Activated B cell treated with CpG ODN at 0.5 μM for 24 hours (primary cell): ENCODE data around the gene MYO10. TPM values are rescaled to one million over a fixed set of nuclear protein-coding genes. Genes with fewer than 3 reads are reported as not detected.
A peak's percentile ranks its signal among the peaks of the same experiment; 100 is the strongest.
"Not testable (repeated sequence)": the region's sequence is repeated elsewhere in the genome, so short reads cannot be mapped to it uniquely, and the experiment has no call there.

Experiments used
- ATAC-seq: fragments of 200-7000 bp; cut with Tn5 transposase; one replicate; pipeline ENCODE4 v1.10.0; 2021; ENCODE audit warnings: low read depth, mild to moderate bottlenecking, moderate library complexity
- CTCF ChIA-PET: fragments of 350-600 bp; sonication (Branson Sonifier 250); formaldehyde crosslinking; loops from one replicate; lab custom pipeline; 2021; ENCODE audit warnings: antibody characterized with exemption; lab: Charles Lee
- POLR2A ChIA-PET: fragments of 350-600 bp; sonication (Branson Sonifier 250); formaldehyde crosslinking; loops from one replicate; lab custom pipeline; 2021; ENCODE audit warnings: antibody characterized with exemption; lab: Charles Lee
- DNase-seq: peaks from one replicate; pipeline ENCODE4 v3.0.0; 2022
- H3K27ac Mint-ChIP-seq: one replicate; pipeline ENCODE4 v1.8.0; 2020; ENCODE audit warnings: mixed read lengths
- H3K27me3 Mint-ChIP-seq: one replicate; pipeline ENCODE4 v1.8.0; 2021; ENCODE audit warnings: mixed read lengths
- H3K36me3 Mint-ChIP-seq: one replicate; pipeline ENCODE4 v1.8.0; 2021; ENCODE audit warnings: low read depth, mixed read lengths
- H3K4me1 Mint-ChIP-seq: one replicate; pipeline ENCODE4 v1.8.0; 2021; ENCODE audit warnings: mixed read lengths
- H3K4me3 Mint-ChIP-seq: one replicate; pipeline ENCODE4 v1.8.0; 2020; ENCODE audit warnings: mild to moderate bottlenecking, mixed read lengths
- H3K9me3 Mint-ChIP-seq: one replicate; pipeline ENCODE4 v1.8.0; 2020; ENCODE audit warnings: mixed read lengths
- CTCF ChIP-seq: fragments of 200-600 bp; IDR thresholded peaks from one replicate; pipeline ENCODE4 v1.8.0; 2022; ENCODE audit warnings: antibody characterized with exemption, mild to moderate bottlenecking
- intact Hi-C: fragments of 100-400 bp; cut with micrococcal nuclease; formaldehyde crosslinking; loops from one replicate; pipeline ENCODE4 v1.15.1; 2024
- total RNA-seq: library from RNA; stranded (reverse); gene quantifications from 2 replicates; pipeline ENCODE4 v1.2.3, GENCODE V29; 2022

The MYO10 gene
- total RNA-seq: 0.05 and 0.13 TPM in 2 replicates

- no peak for TF ChIP-seq CTCF
- POLR2A ChIA-PET: interaction anchor here (0.6 kb wide), 1 partner anchor 288 kb away, joined by 4 read pairs; no protein-coding TSS in a partner anchor
- Mint-ChIP-seq H3K36me3 (no peaks in the 10 kb centered on the region), H3K4me3 (peak within 1 kb of the TSS; percentile 82), H3K4me1 (peaks cover 23% of the 10 kb centered on the region), H3K27ac (no peak within 1 kb of the TSS), H3K27me3 (peaks cover 60% of the 10 kb centered on the region), H3K9me3 (no peaks in the 10 kb centered on the region)
- ATAC-seq (peak; percentile 80), DNase-seq (peak; percentile 31)
- CTCF ChIA-PET: no interaction called here
- intact Hi-C loops: loop anchor here (5.0 to 10.0 kb wide), 2 partner anchors 198 to 276 kb away; no protein-coding TSS in a partner anchor
These were observed at the start of gene MYO10 for GRCh38 chr5:16936150-16936988. MYO10 (minus strand) TSS chr5:16936288; CDS start chr5:16935808, 480 bp downstream.

- H3K9me3 Mint-ChIP-seq, DNase-seq, intact Hi-C loops, H3K27ac Mint-ChIP-seq, H3K27me3 Mint-ChIP-seq, ATAC-seq, H3K36me3 Mint-ChIP-seq, POLR2A ChIA-PET, H3K4me1 Mint-ChIP-seq, CTCF ChIA-PET, H3K4me3 Mint-ChIP-seq: not testable (repeated sequence)
These were observed 49.2 kb upstream of the MYO10 start for GRCh38 chr5:16985304-16985703.

GRCh38 chr5:16983972-16984371 lies 47.9 kb upstream of the MYO10 start:
- POLR2A ChIA-PET: no interaction called here

GRCh38 chr5:16983022-16983639 lies 47.0 kb upstream of the MYO10 start:
- Mint-ChIP-seq H3K27me3 (no peaks in the 10 kb centered on the region), H3K4me3 (no peak overlapping the region), H3K36me3 (no peaks in the 10 kb centered on the region), H3K4me1 (no peaks in the 10 kb centered on the region), H3K27ac (no peak overlapping the region), H3K9me3 (no peaks in the 10 kb centered on the region)
- POLR2A ChIA-PET: no interaction called here
- intact Hi-C loops: no loop called here
- ATAC-seq (no peak), DNase-seq (no peak)
- CTCF ChIA-PET: no interaction called here
- no peak for TF ChIP-seq CTCF

More at GRCh38 chr5:16983972-16984371, 47.9 kb upstream of the MYO10 start:
- no peak overlapping the region for H3K4me3 Mint-ChIP-seq
- H3K4me1 Mint-ChIP-seq: no peaks in the 10 kb centered on the region
- CTCF ChIA-PET: no interaction called here
- H3K27ac Mint-ChIP-seq: no peak overlapping the region
- intact Hi-C loops: no loop called here
- ATAC-seq: no peak
- no peak for DNase-seq
- H3K36me3 Mint-ChIP-seq: no peaks in the 10 kb centered on the region
- no peaks in the 10 kb centered on the region for H3K9me3 Mint-ChIP-seq
- H3K27me3 Mint-ChIP-seq: no peaks in the 10 kb centered on the region
- no peak for TF ChIP-seq CTCF

- CTCF ChIA-PET: no interaction called here
- H3K9me3 Mint-ChIP-seq: no peaks in the 10 kb centered on the region
- intact Hi-C loops: no loop called here
- POLR2A ChIA-PET: no interaction called here
- H3K27ac Mint-ChIP-seq: no peak overlapping the region
- no peak overlapping the region for H3K4me3 Mint-ChIP-seq
- no peaks in the 10 kb centered on the region for H3K36me3 Mint-ChIP-seq
- no peak for DNase-seq
- H3K27me3 Mint-ChIP-seq: peaks cover 2% of the 10 kb centered on the region
- TF ChIP-seq CTCF: no peak
- no peaks in the 10 kb centered on the region for H3K4me1 Mint-ChIP-seq
- ATAC-seq: no peak
These were observed 45.6 kb upstream of the MYO10 start for GRCh38 chr5:16981700-16982099.
